ENCODE measurements around the gene PGGHG.

DNA sequence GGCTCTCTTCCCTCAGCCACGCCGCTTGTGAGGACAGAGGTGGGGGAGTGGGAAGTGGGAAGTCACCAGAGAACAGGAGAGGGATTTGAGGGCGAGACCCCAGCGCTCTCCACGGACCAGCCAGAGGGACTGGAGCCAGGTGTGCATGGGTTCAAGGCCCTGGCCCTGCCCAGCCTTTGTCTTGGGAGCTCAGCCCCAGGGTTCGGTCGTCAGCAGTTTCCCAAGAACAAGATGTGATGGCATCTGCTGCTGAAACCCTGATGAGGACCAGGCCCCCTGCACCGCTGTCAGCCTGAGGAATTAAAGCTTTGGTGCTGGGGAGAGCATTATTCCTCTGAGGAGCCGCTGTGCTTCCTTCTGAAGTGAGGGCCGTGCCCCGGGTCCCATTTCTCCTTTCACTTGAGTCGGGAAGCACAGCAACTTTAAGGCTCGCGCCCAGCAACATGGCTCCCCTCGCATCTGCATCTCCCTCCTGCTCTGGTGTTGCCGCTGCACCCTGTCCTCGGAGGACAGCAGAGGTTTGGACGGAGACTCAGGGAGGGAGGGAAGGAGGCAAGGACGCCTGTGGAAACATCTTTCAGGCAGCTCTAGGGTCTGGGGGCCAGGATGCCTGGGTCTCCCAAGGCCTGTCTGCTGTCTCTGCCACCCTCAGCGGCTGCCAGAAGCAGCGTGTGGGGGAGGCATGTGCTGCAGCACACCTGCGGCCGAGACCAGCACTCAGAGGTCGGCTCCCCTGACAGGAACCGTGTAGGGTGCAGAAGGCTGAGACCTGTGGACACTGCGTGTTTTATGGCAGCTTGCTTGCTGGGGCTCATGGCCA lies 6.6 kb downstream of the PGGHG start:
- TF ChIP-seq, protein P1, sequence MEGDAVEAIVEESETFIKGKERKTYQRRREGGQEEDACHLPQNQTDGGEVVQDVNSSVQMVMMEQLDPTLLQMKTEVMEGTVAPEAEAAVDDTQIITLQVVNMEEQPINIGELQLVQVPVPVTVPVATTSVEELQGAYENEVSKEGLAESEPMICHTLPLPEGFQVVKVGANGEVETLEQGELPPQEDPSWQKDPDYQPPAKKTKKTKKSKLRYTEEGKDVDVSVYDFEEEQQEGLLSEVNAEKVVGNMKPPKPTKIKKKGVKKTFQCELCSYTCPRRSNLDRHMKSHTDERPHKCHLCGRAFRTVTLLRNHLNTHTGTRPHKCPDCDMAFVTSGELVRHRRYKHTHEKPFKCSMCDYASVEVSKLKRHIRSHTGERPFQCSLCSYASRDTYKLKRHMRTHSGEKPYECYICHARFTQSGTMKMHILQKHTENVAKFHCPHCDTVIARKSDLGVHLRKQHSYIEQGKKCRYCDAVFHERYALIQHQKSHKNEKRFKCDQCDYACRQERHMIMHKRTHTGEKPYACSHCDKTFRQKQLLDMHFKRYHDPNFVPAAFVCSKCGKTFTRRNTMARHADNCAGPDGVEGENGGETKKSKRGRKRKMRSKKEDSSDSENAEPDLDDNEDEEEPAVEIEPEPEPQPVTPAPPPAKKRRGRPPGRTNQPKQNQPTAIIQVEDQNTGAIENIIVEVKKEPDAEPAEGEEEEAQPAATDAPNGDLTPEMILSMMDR (IDR thresholded peaks at IDR 0.05) = no peak
- no peak for TF ChIP-seq POLR2AphosphoS5 (IDR thresholded peaks at IDR 0.05)
- TF ChIP-seq POLR2A (IDR thresholded peaks at IDR 0.05) = no peak
